ENCODE data around the gene MTAP.

Gene MTAP

DNA sequence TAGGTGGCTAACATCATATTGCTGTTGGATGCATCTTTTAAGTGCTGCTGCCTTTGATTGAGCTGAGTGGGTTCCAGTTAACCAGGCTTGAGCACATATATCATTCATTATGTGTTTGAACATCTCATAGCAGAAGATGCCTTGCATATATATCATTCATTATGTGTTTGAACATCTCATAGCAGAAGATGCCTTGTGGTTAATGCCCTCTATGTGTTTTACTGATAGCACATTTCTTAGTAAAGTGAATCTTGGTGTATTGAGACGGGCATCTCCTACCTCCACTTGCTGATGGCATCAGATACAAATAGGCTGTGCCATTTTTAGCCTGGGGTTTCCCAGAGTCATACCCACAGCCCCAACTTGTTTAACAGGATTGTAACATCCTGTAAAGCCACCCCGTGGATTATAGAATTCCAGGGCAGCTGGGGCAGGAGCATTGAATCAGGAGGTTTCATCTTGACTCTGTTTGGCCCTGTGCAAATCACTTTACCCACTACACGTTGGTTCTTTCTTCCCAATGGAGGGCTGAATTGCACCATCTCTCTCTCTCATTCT lies 26.5 kb downstream of the MTAP start:
- Histone ChIP-seq H2AFZ (no peak overlapping the region), H3K9ac (no peak overlapping the region), H3K36me3 (ENCODE audit: control insufficient read depth, insufficient read depth, low read length) (no peaks in the 10 kb centered on the region), H3K4me3 (ENCODE audit: low read depth, low read length) (no peak overlapping the region), H3K79me2 (no peaks in the 10 kb centered on the region), H3K9me3 (ENCODE audit: control insufficient read depth, low read length) (no peaks in the 10 kb centered on the region), H3K27me3 (ENCODE audit: control insufficient read depth, insufficient read depth, low read length) (no peaks in the 10 kb centered on the region), H3K27ac (no peak overlapping the region), H3K4me1 (no peaks in the 10 kb centered on the region), H3K4me2 (ENCODE audit: low read length) (no peak overlapping the region)
- TF ChIP-seq, protein P1, sequence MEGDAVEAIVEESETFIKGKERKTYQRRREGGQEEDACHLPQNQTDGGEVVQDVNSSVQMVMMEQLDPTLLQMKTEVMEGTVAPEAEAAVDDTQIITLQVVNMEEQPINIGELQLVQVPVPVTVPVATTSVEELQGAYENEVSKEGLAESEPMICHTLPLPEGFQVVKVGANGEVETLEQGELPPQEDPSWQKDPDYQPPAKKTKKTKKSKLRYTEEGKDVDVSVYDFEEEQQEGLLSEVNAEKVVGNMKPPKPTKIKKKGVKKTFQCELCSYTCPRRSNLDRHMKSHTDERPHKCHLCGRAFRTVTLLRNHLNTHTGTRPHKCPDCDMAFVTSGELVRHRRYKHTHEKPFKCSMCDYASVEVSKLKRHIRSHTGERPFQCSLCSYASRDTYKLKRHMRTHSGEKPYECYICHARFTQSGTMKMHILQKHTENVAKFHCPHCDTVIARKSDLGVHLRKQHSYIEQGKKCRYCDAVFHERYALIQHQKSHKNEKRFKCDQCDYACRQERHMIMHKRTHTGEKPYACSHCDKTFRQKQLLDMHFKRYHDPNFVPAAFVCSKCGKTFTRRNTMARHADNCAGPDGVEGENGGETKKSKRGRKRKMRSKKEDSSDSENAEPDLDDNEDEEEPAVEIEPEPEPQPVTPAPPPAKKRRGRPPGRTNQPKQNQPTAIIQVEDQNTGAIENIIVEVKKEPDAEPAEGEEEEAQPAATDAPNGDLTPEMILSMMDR (IDR thresholded peaks at IDR 0.05) = no peak

DNA sequence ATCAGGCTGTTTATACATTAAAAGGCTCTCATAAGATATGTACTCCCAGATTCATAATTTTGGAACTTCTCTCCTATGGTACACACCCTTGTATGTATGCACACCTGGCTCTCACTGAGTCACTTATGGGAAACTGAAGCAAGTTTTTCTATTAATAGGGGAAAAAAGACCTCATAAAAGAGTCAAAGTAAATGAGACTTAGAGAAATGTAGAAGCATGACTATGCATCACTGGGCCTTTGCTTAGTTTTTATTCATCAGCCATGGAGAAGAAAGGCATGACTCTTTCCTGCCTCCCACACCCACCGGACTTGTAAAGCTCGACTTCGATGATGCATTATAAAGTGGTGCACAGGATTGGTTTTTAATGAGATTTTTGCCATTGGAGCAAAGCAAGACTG lies 28.2 kb downstream of the MTAP start:
- Histone ChIP-seq H3K4me1 (no peaks in the 10 kb centered on the region), H3K9me3 (ENCODE audit: control insufficient read depth, low read length) (no peaks in the 10 kb centered on the region), H3K27me3 (ENCODE audit: control insufficient read depth, insufficient read depth, low read length) (no peaks in the 10 kb centered on the region), H3K79me2 (no peaks in the 10 kb centered on the region), H3K36me3 (ENCODE audit: control insufficient read depth, insufficient read depth, low read length) (no peaks in the 10 kb centered on the region), H3K9ac (no peak overlapping the region), H2AFZ (no peak overlapping the region), H3K4me2 (ENCODE audit: low read length) (no peak overlapping the region), H3K27ac (no peak overlapping the region), H3K4me3 (ENCODE audit: low read depth, low read length) (no peak overlapping the region)
- TF ChIP-seq, protein P1 (IDR thresholded peaks at IDR 0.05) = no peak

DNA sequence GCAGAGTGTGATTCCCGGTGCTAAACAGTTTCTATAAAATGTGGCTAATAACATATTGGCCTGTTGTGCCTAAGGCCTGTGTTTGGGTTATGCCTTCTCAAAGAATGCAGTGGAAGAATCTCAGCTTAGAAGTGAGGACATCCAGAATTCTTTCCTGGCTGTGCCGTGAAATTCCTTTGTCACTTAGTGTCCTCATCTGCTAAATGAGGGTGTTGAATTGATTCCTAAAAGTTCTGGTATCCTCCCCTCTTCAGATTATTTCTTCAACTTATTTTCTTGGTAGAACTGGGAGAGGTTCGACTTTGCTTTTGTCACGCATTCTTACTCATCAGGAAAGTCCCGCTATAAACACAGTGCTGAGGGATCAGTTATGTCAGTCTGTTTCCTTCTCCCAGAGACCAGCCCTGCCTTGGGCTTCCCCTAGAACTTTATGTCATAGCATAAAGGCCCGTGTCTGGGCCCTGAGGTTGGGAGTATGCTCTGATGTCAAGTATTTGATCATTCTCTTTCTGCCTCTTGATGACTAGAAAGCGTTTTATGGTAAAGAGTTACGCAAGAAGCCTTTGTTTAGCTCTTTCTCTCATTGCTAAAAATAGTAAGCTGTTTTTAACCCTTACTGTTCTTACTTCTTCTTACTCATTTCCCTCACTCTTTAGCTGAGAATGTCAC lies 29.5 kb downstream of the MTAP start:
- TF ChIP-seq, protein P1 (IDR thresholded peaks at IDR 0.05) = no peak
- Histone ChIP-seq H3K9me3 (ENCODE audit: control insufficient read depth, low read length) (no peaks in the 10 kb centered on the region), H3K79me2 (no peaks in the 10 kb centered on the region), H3K36me3 (ENCODE audit: control insufficient read depth, insufficient read depth, low read length) (no peaks in the 10 kb centered on the region), H3K4me3 (ENCODE audit: low read depth, low read length) (no peak overlapping the region), H3K27ac (no peak overlapping the region), H2AFZ (no peak overlapping the region), H3K9ac (no peak overlapping the region), H3K27me3 (ENCODE audit: control insufficient read depth, insufficient read depth, low read length) (no peaks in the 10 kb centered on the region), H3K4me2 (ENCODE audit: low read length) (no peak overlapping the region), H3K4me1 (no peaks in the 10 kb centered on the region)

DNA sequence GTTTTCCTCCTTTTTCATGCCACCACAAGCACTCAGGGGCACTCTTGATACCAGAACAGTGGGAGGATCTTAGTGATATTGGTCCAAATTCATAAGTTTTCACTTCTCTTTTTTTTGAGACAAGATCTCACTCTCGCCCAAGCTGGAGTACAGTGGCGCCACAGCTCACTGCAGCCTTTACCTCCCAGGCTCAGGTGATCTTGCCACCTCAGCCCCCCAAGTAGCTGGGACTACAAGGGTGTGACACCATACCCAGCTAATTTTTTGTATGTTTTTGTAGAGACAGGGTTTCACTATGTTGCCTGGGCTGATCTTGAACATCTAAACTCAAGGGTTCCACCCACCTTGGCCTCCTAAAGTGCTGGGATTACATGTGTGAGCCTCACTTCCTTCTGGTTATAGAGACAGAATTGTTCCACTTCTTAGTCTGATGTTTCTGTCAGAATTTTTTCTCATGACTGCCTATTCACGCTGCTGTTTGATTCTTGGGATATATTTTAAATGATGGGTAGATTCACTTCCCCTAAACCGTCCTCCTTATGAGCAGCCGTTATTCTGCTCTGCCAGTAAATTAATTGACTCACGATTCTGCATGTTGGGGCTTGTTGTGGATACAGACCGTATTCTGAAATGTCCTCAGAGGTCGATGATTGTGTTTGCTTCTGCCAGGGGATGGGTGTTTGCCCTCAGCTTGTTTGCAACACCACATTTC lies 30.8 kb downstream of the MTAP start:
- H2AFZ ChIP-seq = no peak overlapping the region
- no peaks in the 10 kb centered on the region for H3K9me3 ChIP-seq (ENCODE audit: control insufficient read depth, low read length)
- H3K4me2 ChIP-seq (ENCODE audit: low read length) = no peak overlapping the region
- H3K36me3 ChIP-seq (ENCODE audit: control insufficient read depth, insufficient read depth, low read length) = no peaks in the 10 kb centered on the region
- H3K79me2 ChIP-seq = no peaks in the 10 kb centered on the region
- H3K27me3 ChIP-seq (ENCODE audit: control insufficient read depth, insufficient read depth, low read length) = no peaks in the 10 kb centered on the region
- TF ChIP-seq, protein P1 (IDR thresholded peaks at IDR 0.05) = no peak
- H3K27ac ChIP-seq = no peak overlapping the region
- H3K9ac ChIP-seq = no peak overlapping the region
- H3K4me1 ChIP-seq = no peaks in the 10 kb centered on the region
- H3K4me3 ChIP-seq (ENCODE audit: low read depth, low read length) = no peak overlapping the region

Measured in parathyroid adenoma (tissue), 2 donors.